ENCODE results near the gene HLCS.

Gene HLCS

GRCh38 chr21:36709868-36710728 is 256.4 kb downstream of the HLCS start:
- H2AFZ ChIP-seq (ENCODE audit: low read depth, low read length, severe bottlenecking) = no peak overlapping the region

GRCh38 chr21:36709030-36709867 is 257.2 kb downstream of the HLCS start:
- no peak for TF ChIP-seq EZH2phosphoT487 (conservative IDR thresholded peaks at IDR 0.05; ENCODE audit: low read length)
- TF ChIP-seq CTCF (IDR thresholded peaks at IDR 0.05; ENCODE audit: insufficient read depth, low read length, poor library complexity, severe bottlenecking) = no peak
- no peaks in the 10 kb centered on the region for H3K9me3 ChIP-seq (ENCODE audit: insufficient read depth, low read length)
- H3K27ac ChIP-seq (ENCODE audit: low read depth, low read length) = no peak overlapping the region
- no peaks in the 10 kb centered on the region for H4K20me1 ChIP-seq (ENCODE audit: low read depth, low read length)
- H3F3A ChIP-seq (ENCODE audit: insufficient read depth) = no peaks in the 10 kb centered on the region
- no peak overlapping the region for H3K9ac ChIP-seq (ENCODE audit: low read length)
- H3K4me2 ChIP-seq (ENCODE audit: low read depth, low read length, poor library complexity, severe bottlenecking) = no peak overlapping the region
- H3K79me2 ChIP-seq (ENCODE audit: insufficient read depth, low read length) = no peaks in the 10 kb centered on the region
- no peaks in the 10 kb centered on the region for H3K9me2 ChIP-seq (replicated peaks; ENCODE audit: insufficient read depth, low read length)
- H3K4me3 ChIP-seq (ENCODE audit: insufficient read depth, low read length, poor library complexity, severe bottlenecking) = no peak overlapping the region
- no peaks in the 10 kb centered on the region for H3K27me3 ChIP-seq (ENCODE audit: low read length)
- no peaks in the 10 kb centered on the region for H3K36me3 ChIP-seq (ENCODE audit: low read length)
- H2AFZ ChIP-seq (ENCODE audit: low read depth, low read length, severe bottlenecking) = no peak overlapping the region

More at GRCh38 chr21:36709868-36710728, 256.4 kb downstream of the HLCS start:
- Histone ChIP-seq H3K4me3 (ENCODE audit: insufficient read depth, low read length, poor library complexity, severe bottlenecking) (no peak overlapping the region), H3F3A (ENCODE audit: insufficient read depth) (no peaks in the 10 kb centered on the region), H3K4me2 (ENCODE audit: low read depth, low read length, poor library complexity, severe bottlenecking) (no peak overlapping the region), H3K9ac (ENCODE audit: low read length) (no peak overlapping the region), H3K27me3 (ENCODE audit: low read length) (no peaks in the 10 kb centered on the region), H3K9me2 (replicated peaks; ENCODE audit: insufficient read depth, low read length) (no peaks in the 10 kb centered on the region), H3K27ac (ENCODE audit: low read depth, low read length) (no peak overlapping the region), H3K79me2 (ENCODE audit: insufficient read depth, low read length) (no peaks in the 10 kb centered on the region), H4K20me1 (ENCODE audit: low read depth, low read length) (no peaks in the 10 kb centered on the region), H3K36me3 (ENCODE audit: low read length) (no peaks in the 10 kb centered on the region), H3K9me3 (ENCODE audit: insufficient read depth, low read length) (no peaks in the 10 kb centered on the region)
- no peak for TF ChIP-seq CTCF (IDR thresholded peaks at IDR 0.05; ENCODE audit: insufficient read depth, low read length, poor library complexity, severe bottlenecking)
- no peak for TF ChIP-seq EZH2phosphoT487 (conservative IDR thresholded peaks at IDR 0.05; ENCODE audit: low read length)

- Histone ChIP-seq H3K9me3 (ENCODE audit: insufficient read depth, low read length) (no peaks in the 10 kb centered on the region), H3K27ac (ENCODE audit: low read depth, low read length) (no peak overlapping the region), H3F3A (ENCODE audit: insufficient read depth) (no peaks in the 10 kb centered on the region), H4K20me1 (ENCODE audit: low read depth, low read length) (no peaks in the 10 kb centered on the region), H3K9me2 (replicated peaks; ENCODE audit: insufficient read depth, low read length) (no peaks in the 10 kb centered on the region), H3K9ac (ENCODE audit: low read length) (no peak overlapping the region), H2AFZ (ENCODE audit: low read depth, low read length, severe bottlenecking) (no peak overlapping the region), H3K36me3 (ENCODE audit: low read length) (no peaks in the 10 kb centered on the region), H3K79me2 (ENCODE audit: insufficient read depth, low read length) (no peaks in the 10 kb centered on the region), H3K4me3 (ENCODE audit: insufficient read depth, low read length, poor library complexity, severe bottlenecking) (no peak overlapping the region), H3K27me3 (ENCODE audit: low read length) (no peaks in the 10 kb centered on the region), H3K4me2 (ENCODE audit: low read depth, low read length, poor library complexity, severe bottlenecking) (no peak overlapping the region)
- TF ChIP-seq EZH2phosphoT487 (conservative IDR thresholded peaks at IDR 0.05; ENCODE audit: low read length) (no peak), CTCF (IDR thresholded peaks at IDR 0.05; ENCODE audit: insufficient read depth, low read length, poor library complexity, severe bottlenecking) (no peak)
Observed at GRCh38 chr21:36708286-36709029, 258.0 kb downstream of the HLCS start.

All from SU-DHL-6 (cell line).